GM21737 (cell line): Measurements from ENCODE around the gene TEX54.
"Not testable (repeated sequence)": the region's sequence is repeated elsewhere in the genome, so short reads cannot be mapped to it uniquely, and the experiment has no call there.

Experiments
- ATAC-seq: cut with Tn5 transposase; IDR thresholded peaks from one replicate; pipeline ENCODE4 v1.9.1; 2021; ENCODE audit warnings: mild to moderate bottlenecking, moderate library complexity; ENCODE audit not compliant: unreplicated experiment

The TEX54 gene

GRCh38 chr11:62835336-62835735 is 2.7 kb upstream of the TEX54 start:
- ATAC-seq: no peak

- peak; percentile 70 for ATAC-seq
These were observed 913 bp downstream of the TEX54 start, which contains the start of gene STX5 for GRCh38 chr11:62831520-62832335. STX5 (minus strand) TSS chr11:62832051; CDS start chr11:62831243, 808 bp downstream.

GRCh38 chr11:62830904-62831519 is 1.6 kb downstream of the TEX54 start:
- ATAC-seq: no peak

- not testable (repeated sequence) for ATAC-seq
These were observed 4.5 kb downstream of the TEX54 start for GRCh38 chr11:62828130-62828529.

- no peak for ATAC-seq
These were observed 9.0 kb downstream of the TEX54 start for GRCh38 chr11:62823677-62824076.

GRCh38 chr11:62817129-62817528 is 15.5 kb downstream of the TEX54 start:
- no peak for ATAC-seq

GRCh38 chr11:62816557-62816956 is 16.1 kb downstream of the TEX54 start:
- ATAC-seq: no peak

GRCh38 chr11:62811659-62812058 is 21.0 kb downstream of the TEX54 start:
- no peak for ATAC-seq

GRCh38 chr11:62810748-62811147 is 21.9 kb downstream of the TEX54 start:
- ATAC-seq: no peak

- no peak for ATAC-seq
These were observed 26.0 kb downstream of the TEX54 start for GRCh38 chr11:62806611-62807121.

- ATAC-seq: no peak
These were observed 26.6 kb downstream of the TEX54 start for GRCh38 chr11:62805961-62806441.

GRCh38 chr11:62805076-62805892 is 27.4 kb downstream of the TEX54 start, which contains the start of gene NXF1:
NXF1 (minus strand) TSS chr11:62805440; CDS start chr11:62805356, 84 bp downstream.
- ATAC-seq: peak; percentile 84

GRCh38 chr11:62804310-62805075 is 28.1 kb downstream of the TEX54 start:
- ATAC-seq: no peak

- ATAC-seq: no peak
These were observed 31.6 kb downstream of the TEX54 start for GRCh38 chr11:62801071-62801470.

- ATAC-seq: no peak
These were observed 33.2 kb downstream of the TEX54 start for GRCh38 chr11:62799486-62799885.

GRCh38 chr11:62796281-62796680 is 36.4 kb downstream of the TEX54 start:
- ATAC-seq: no peak

- no peak for ATAC-seq
These were observed 38.4 kb downstream of the TEX54 start for GRCh38 chr11:62794201-62794775.

- ATAC-seq: no peak
These were observed 40.5 kb downstream of the TEX54 start for GRCh38 chr11:62792202-62792575.

GRCh38 chr11:62791501-62792201 is 41.0 kb downstream of the TEX54 start, which contains the start of gene TMEM223:
TMEM223 (minus strand) TSS chr11:62792006; CDS start chr11:62791994, 12 bp downstream.
- peak; percentile 53 for ATAC-seq
